ENCODE results near the gene SLC51B. TPM values are rescaled to one million over a fixed set of nuclear protein-coding genes. Genes with fewer than 3 reads are reported as not detected.

Gene SLC51B
- total RNA-seq, 1 donor from 2014 or later: 1.2 TPM

- H3K4me1 Mint-ChIP-seq (ENCODE audit: unreplicated experiment): peaks cover 6% of the 10 kb centered on the region
- peaks cover 25% of the 10 kb centered on the region for H3K36me3 Mint-ChIP-seq
- no peaks in the 10 kb centered on the region for H3K9me3 Mint-ChIP-seq
- peak overlapping the region; percentile 74 for H3K4me3 Mint-ChIP-seq
- H3K27ac Mint-ChIP-seq: no peak overlapping the region
- TF ChIP-seq, protein P1, sequence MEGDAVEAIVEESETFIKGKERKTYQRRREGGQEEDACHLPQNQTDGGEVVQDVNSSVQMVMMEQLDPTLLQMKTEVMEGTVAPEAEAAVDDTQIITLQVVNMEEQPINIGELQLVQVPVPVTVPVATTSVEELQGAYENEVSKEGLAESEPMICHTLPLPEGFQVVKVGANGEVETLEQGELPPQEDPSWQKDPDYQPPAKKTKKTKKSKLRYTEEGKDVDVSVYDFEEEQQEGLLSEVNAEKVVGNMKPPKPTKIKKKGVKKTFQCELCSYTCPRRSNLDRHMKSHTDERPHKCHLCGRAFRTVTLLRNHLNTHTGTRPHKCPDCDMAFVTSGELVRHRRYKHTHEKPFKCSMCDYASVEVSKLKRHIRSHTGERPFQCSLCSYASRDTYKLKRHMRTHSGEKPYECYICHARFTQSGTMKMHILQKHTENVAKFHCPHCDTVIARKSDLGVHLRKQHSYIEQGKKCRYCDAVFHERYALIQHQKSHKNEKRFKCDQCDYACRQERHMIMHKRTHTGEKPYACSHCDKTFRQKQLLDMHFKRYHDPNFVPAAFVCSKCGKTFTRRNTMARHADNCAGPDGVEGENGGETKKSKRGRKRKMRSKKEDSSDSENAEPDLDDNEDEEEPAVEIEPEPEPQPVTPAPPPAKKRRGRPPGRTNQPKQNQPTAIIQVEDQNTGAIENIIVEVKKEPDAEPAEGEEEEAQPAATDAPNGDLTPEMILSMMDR (conservative IDR thresholded peaks at IDR 0.05): peak; percentile 37
- H3K27me3 Mint-ChIP-seq: peaks cover 3% of the 10 kb centered on the region
- DNase-seq (ENCODE audit: extremely low spot score, unreplicated experiment): no peak
Measured at GRCh38 chr15:65101891-65102708, 56.9 kb downstream of the SLC51B start.

- no peak for DNase-seq (ENCODE audit: extremely low spot score, unreplicated experiment)
- H3K9me3 Mint-ChIP-seq: no peaks in the 10 kb centered on the region
- TF ChIP-seq, protein P1 (conservative IDR thresholded peaks at IDR 0.05): no peak
- peaks cover 26% of the 10 kb centered on the region for H3K36me3 Mint-ChIP-seq
- H3K4me1 Mint-ChIP-seq (ENCODE audit: unreplicated experiment): peaks cover 6% of the 10 kb centered on the region
- no peak overlapping the region for H3K27ac Mint-ChIP-seq
- H3K27me3 Mint-ChIP-seq: peaks cover 3% of the 10 kb centered on the region
- H3K4me3 Mint-ChIP-seq: no peak overlapping the region
Measured at GRCh38 chr15:65102912-65103311, 57.7 kb downstream of the SLC51B start.

Other genes starting within 250 kb of the SLC51B start
- 8.0 and 30.5 TPM in 2 replicates for gene PIF1, start 219.7 kb upstream of the SLC51B start, total RNA-seq (ENCODE audit: low replicate concordance)
- 10.1 and 11.2 TPM in 2 replicates for gene PLEKHO2, start 203.5 kb upstream of the SLC51B start, total RNA-seq (ENCODE audit: low replicate concordance)
- gene ANKDD1A, start 133.5 kb upstream of the SLC51B start, total RNA-seq (ENCODE audit: low replicate concordance): 2.3 and 3.2 TPM in 2 replicates
- 77.0 and 80.7 TPM in 2 replicates for gene SPG21, start 55.5 kb upstream of the SLC51B start, total RNA-seq (ENCODE audit: low replicate concordance)
- gene MTFMT, start 15.7 kb upstream of the SLC51B start, total RNA-seq (ENCODE audit: low replicate concordance): 19.2 and 19.5 TPM in 2 replicates
- 0.33 and 4.0 TPM in 2 replicates for gene RASL12, start 22.6 kb downstream of the SLC51B start, total RNA-seq (ENCODE audit: low replicate concordance)
- not detected in 2 replicates for gene KBTBD13, start 31.4 kb downstream of the SLC51B start, total RNA-seq (ENCODE audit: low replicate concordance)
- gene UBAP1L, start 69.8 kb downstream of the SLC51B start, total RNA-seq (ENCODE audit: low replicate concordance): 2.6 and 6.0 TPM in 2 replicates
- 22.2 and 38.9 TPM in 2 replicates for gene PDCD7, start 88.4 kb downstream of the SLC51B start, total RNA-seq (ENCODE audit: low replicate concordance)
- 52.1 and 55.1 TPM in 2 replicates for gene CLPX, start 140.0 kb downstream of the SLC51B start, total RNA-seq (ENCODE audit: low replicate concordance)
- gene CILP, start 166.1 kb downstream of the SLC51B start, total RNA-seq (ENCODE audit: low replicate concordance): 0.07 and 1.8 TPM in 2 replicates
- 8.0 and 12.7 TPM in 2 replicates for gene PARP16, start 241.5 kb downstream of the SLC51B start, total RNA-seq (ENCODE audit: low replicate concordance)

All from type B pancreatic cell (in vitro differentiated cells).